CD4-positive, alpha-beta memory T cell (primary cell): ENCODE data around the gene UBAP2L. TPM values are rescaled to one million over a fixed set of nuclear protein-coding genes. Genes with fewer than 3 reads are reported as not detected.

Experiments
- CTCF ChIA-PET: fragments of 350-600 bp; sonication (Branson Sonifier 250); formaldehyde crosslinking; loops from one replicate; lab custom pipeline; 2021; ENCODE audit warnings: inconsistent platforms; ENCODE audit not compliant: partially characterized antibody; lab: Charles Lee
- POLR2A ChIA-PET: fragments of 350-600 bp; sonication (Branson Sonifier 250); formaldehyde crosslinking; loops from one replicate; lab custom pipeline; 2021; ENCODE audit not compliant: partially characterized antibody; lab: Charles Lee
- DNase-seq, 5 donors: peaks; one replicate each; pipeline versions ENCODE4 v3.0.0 to v3.0.0-alpha.2; 2020 to 2022; ENCODE audit warnings: mixed read lengths in 1 of 5
- H3K27ac ChIP-seq: one replicate; pipeline ENCODE4 v1.7.0; 2013; ENCODE audit warnings: low read depth, low read length
- H3K27me3 ChIP-seq: 2 replicates; pipeline ENCODE4 v1.7.0; 2013; ENCODE audit warnings: mild to moderate bottlenecking, low read length, moderate library complexity; ENCODE audit not compliant: insufficient read depth
- H3K36me3 ChIP-seq: 2 replicates; pipeline ENCODE4 v1.7.0; 2013; ENCODE audit warnings: mild to moderate bottlenecking, low read length, moderate library complexity; ENCODE audit not compliant: insufficient read depth
- H3K4me1 ChIP-seq: 2 replicates; pipeline ENCODE4 v1.7.0; 2013; ENCODE audit warnings: mild to moderate bottlenecking, low read length, moderate library complexity; ENCODE audit not compliant: insufficient read depth
- H3K4me3 ChIP-seq, 2 donors: one replicate each; pipeline ENCODE4 v1.7.0; 2013; ENCODE audit warnings: low read length in 2 of 2, mild to moderate bottlenecking in 1 of 2
- H3K9me3 ChIP-seq, 2 donors: one replicate each; pipeline ENCODE4 v1.7.0; 2013; ENCODE audit warnings: low read length in 2 of 2, control low read depth in 1 of 2; ENCODE audit not compliant: control insufficient read depth in 1 of 2
- H3K27ac Mint-ChIP-seq, 7 donors: one replicate each; pipeline ENCODE4 v1.8.0; 2020 to 2021; ENCODE audit warnings: mixed read lengths in 7 of 7, mild to moderate bottlenecking in 6 of 7, inconsistent platforms in 3 of 7, moderate library complexity in 3 of 7
- H3K27me3 Mint-ChIP-seq, 2 donors: one replicate each; pipeline ENCODE4 v1.8.0; 2020 to 2021; ENCODE audit warnings: mixed read lengths in 2 of 2
- H3K36me3 Mint-ChIP-seq, 2 donors: one replicate each; pipeline ENCODE4 v1.8.0; 2020 to 2021; ENCODE audit warnings: mixed read lengths in 2 of 2, inconsistent platforms in 1 of 2, mild to moderate bottlenecking in 1 of 2
- H3K4me1 Mint-ChIP-seq, 4 donors: one replicate each; pipeline ENCODE4 v1.8.0; 2020 to 2021; ENCODE audit warnings: mixed read lengths in 4 of 4, mild to moderate bottlenecking in 1 of 4
- H3K4me3 Mint-ChIP-seq, 8 donors: one replicate each; pipeline ENCODE4 v1.8.0; 2020 to 2021; ENCODE audit warnings: mixed read lengths in 8 of 8, mild to moderate bottlenecking in 7 of 8, moderate library complexity in 6 of 8, inconsistent platforms in 3 of 8
- H3K9me3 Mint-ChIP-seq, 8 donors: one replicate each; pipeline ENCODE4 v1.8.0; 2020 to 2021; ENCODE audit warnings: mixed read lengths in 8 of 8, mild to moderate bottlenecking in 5 of 8, inconsistent platforms in 3 of 8, moderate library complexity in 1 of 8
- intact Hi-C: fragments of 100-400 bp; cut with micrococcal nuclease; formaldehyde crosslinking; loops from one replicate; pipeline ENCODE4 v1.15.1; 2023
- polyA plus RNA-seq, 2 donors: library from polyadenylated mRNA; unstranded; fragments of 300-500 nt; fragmentation: Illumina TruSeq; gene quantifications; one replicate each; pipeline ENCODE4 v1.2.3, GENCODE V29; 2021
- total RNA-seq, 2 experiments: library from RNA; stranded (reverse); gene quantifications; one replicate each; pipeline ENCODE4 v1.2.3, GENCODE V29; 2021

UBAP2L gene
- total and polyA plus RNA-seq, 4 experiments from 2014 or later: 33.5 to 189 (median 127) TPM

DNA sequence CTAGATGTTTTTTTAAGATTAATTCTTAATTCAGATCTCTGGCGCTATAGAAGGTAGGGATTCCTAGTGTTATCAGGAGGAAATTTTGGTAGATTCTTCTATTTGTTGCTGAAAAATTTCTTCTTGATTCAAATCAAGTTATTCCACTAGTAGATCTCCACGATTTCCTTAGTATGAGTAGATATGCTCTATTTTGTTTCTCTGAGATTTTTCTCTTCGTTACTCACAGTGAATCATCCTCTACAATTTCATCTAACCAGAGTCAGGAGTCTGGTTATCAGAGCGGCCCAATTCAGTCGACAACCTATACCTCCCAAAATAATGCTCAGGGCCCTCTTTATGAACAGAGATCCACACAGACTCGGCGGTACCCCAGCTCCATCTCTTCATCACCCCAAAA, 32.9 kb downstream of the UBAP2L start:
- Histone ChIP-seq H3K36me3 (peaks cover 91% of the 10 kb centered on the region), H3K27me3 (no peaks in the 10 kb centered on the region), H3K9me3 (no peaks in the 10 kb centered on the region), H3K4me1 (no peaks in the 10 kb centered on the region), H3K4me3 (no peak overlapping the region), H3K27ac (no peak overlapping the region)
- Mint-ChIP-seq H3K36me3 (peaks cover 67 to 82% of the 10 kb centered on the region in 2 donors), H3K27me3 (no peaks in the 10 kb centered on the region), H3K27ac (peak overlapping the region in 3 of 7 donors; percentile 11 to 66 (median 31)), H3K9me3 (no peaks in the 10 kb centered on the region), H3K4me3 (no peak overlapping the region), H3K4me1 (no peaks in the 10 kb centered on the region)
- POLR2A ChIA-PET: no interaction called here
- intact Hi-C loops: no loop called here
- CTCF ChIA-PET: no interaction called here
- no peak for DNase-seq

DNA sequence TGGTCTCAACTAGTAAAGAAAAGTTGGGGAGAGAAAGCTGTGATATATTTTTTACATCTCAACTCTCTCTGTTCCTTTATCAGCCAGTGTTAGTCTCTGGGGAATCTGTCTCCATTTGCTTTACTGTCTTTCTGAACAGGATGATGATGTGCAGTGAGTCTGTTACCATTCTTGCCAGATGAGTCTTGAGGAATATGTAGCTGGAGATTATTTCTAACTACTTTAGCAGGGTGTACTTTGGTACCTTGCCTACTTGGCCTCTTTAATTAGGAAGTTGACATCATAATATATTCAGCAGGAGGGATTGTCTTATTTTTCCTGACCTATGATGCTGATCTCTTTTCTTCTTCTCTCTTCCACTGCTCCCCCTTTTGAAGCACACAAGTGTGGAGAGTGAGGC, 35.9 kb downstream of the UBAP2L start:
- no peaks in the 10 kb centered on the region for H3K4me1 ChIP-seq
- intact Hi-C loops: no loop called here
- H3K27ac ChIP-seq: no peak overlapping the region
- peaks cover 0 to 1% (median 0%) of the 10 kb centered on the region in 4 donors for H3K4me1 Mint-ChIP-seq
- no peaks in the 10 kb centered on the region for H3K27me3 Mint-ChIP-seq
- DNase-seq: no peak
- no peak overlapping the region for H3K4me3 Mint-ChIP-seq
- POLR2A ChIA-PET: interaction anchor here (1.9 kb wide), 1 partner anchor 15 kb away, joined by 7 read pairs; no protein-coding TSS in a partner anchor
- H3K9me3 Mint-ChIP-seq: no peaks in the 10 kb centered on the region
- no peaks in the 10 kb centered on the region for H3K27me3 ChIP-seq
- H3K4me3 ChIP-seq: no peak overlapping the region
- peaks cover 89% of the 10 kb centered on the region for H3K36me3 ChIP-seq
- no peaks in the 10 kb centered on the region for H3K9me3 ChIP-seq
- H3K27ac Mint-ChIP-seq: peak overlapping the region in 4 of 7 donors; percentile 26 to 83 (median 68)
- H3K36me3 Mint-ChIP-seq: peaks cover 66 to 86% of the 10 kb centered on the region in 2 donors
- CTCF ChIA-PET: interaction anchor here (1.3 to 1.6 kb wide), 2 partner anchors 12 to 57 kb away, joined by 3 read pairs; no protein-coding TSS in a partner anchor

DNA sequence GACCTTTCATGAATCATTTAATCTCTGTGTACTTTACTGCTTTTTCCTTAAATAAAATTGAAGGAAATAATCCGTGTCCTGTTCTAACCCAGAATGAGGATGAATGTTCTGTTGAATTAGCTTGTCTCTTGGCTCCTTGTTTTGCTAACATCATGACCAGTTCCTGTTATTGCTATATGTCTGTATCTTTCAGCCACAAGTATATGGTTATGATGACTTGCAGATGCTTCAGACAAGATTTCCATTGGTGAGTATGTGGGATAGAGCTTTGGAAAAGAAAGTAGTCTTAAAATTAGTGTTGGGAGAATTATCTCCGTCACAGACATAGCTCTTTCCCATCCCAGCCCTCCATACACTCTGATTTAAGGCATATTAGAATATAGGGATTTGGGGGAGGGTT, 38.0 kb downstream of the UBAP2L start:
- Histone ChIP-seq H3K27me3 (no peaks in the 10 kb centered on the region), H3K4me3 (no peak overlapping the region), H3K4me1 (peaks cover under 1% of the 10 kb centered on the region), H3K9me3 (no peaks in the 10 kb centered on the region), H3K36me3 (peaks cover 97% of the 10 kb centered on the region), H3K27ac (no peak overlapping the region)
- H3K4me3 Mint-ChIP-seq: no peak overlapping the region
- no peak for DNase-seq
- H3K4me1 Mint-ChIP-seq: peaks cover 6 to 14% (median 6%) of the 10 kb centered on the region in 4 donors
- H3K27ac Mint-ChIP-seq: peak overlapping the region in 3 of 7 donors; percentile 14 to 69 (median 37)
- no peaks in the 10 kb centered on the region for H3K27me3 Mint-ChIP-seq
- no peaks in the 10 kb centered on the region for H3K9me3 Mint-ChIP-seq
- CTCF ChIA-PET: interaction anchor here (0.6 to 1.3 kb wide), 3 partner anchors 10 to 76 kb away, joined by 3 to 4 read pairs (median 4); no protein-coding TSS in a partner anchor
- POLR2A ChIA-PET: interaction anchor here (0.6 to 1.1 kb wide), 3 partner anchors 13 to 599 kb away, joined by 3 to 4 read pairs (median 3); no protein-coding TSS in a partner anchor
- peaks cover 72 to 95% of the 10 kb centered on the region in 2 donors for H3K36me3 Mint-ChIP-seq
- intact Hi-C loops: no loop called here

DNA sequence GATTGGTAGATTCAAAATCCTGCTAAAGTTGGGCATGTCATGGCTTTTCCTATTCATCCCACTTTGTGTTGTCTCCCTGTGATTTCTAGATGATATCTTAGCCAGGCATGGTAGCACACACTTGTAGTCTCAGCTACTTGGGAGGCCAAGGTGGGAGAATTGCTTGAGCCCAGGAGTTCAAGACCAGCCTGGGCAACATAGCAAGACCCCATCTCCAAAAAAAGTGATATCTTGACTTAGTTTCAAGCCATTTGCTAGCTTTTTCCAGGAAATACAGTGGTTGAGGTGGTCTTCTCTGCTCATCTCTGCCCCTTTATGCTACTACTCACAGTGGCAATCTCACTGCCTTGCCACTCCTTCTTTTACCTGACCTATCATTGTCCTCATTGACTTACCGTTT, 39.4 kb downstream of the UBAP2L start:
- ChIA-PET CTCF (interaction anchor here (1.3 kb wide), 1 partner anchor 75 kb away, joined by 4 read pairs; no protein-coding TSS in a partner anchor), POLR2A (no interaction called here)
- Histone ChIP-seq H3K4me3 (no peak overlapping the region), H3K36me3 (peaks cover 90% of the 10 kb centered on the region), H3K4me1 (peaks cover 14% of the 10 kb centered on the region), H3K27me3 (no peaks in the 10 kb centered on the region), H3K27ac (no peak overlapping the region), H3K9me3 (no peaks in the 10 kb centered on the region)
- H3K27ac Mint-ChIP-seq: peak overlapping the region in 6 of 7 donors; percentile 19 to 76 (median 28)
- H3K9me3 Mint-ChIP-seq: no peaks in the 10 kb centered on the region
- H3K4me3 Mint-ChIP-seq: no peak overlapping the region
- peaks cover 18 to 28% (median 19%) of the 10 kb centered on the region in 4 donors for H3K4me1 Mint-ChIP-seq
- intact Hi-C loops: no loop called here
- no peaks in the 10 kb centered on the region for H3K27me3 Mint-ChIP-seq
- DNase-seq: no peak
- H3K36me3 Mint-ChIP-seq: peaks cover 59 to 88% of the 10 kb centered on the region in 2 donors

DNA sequence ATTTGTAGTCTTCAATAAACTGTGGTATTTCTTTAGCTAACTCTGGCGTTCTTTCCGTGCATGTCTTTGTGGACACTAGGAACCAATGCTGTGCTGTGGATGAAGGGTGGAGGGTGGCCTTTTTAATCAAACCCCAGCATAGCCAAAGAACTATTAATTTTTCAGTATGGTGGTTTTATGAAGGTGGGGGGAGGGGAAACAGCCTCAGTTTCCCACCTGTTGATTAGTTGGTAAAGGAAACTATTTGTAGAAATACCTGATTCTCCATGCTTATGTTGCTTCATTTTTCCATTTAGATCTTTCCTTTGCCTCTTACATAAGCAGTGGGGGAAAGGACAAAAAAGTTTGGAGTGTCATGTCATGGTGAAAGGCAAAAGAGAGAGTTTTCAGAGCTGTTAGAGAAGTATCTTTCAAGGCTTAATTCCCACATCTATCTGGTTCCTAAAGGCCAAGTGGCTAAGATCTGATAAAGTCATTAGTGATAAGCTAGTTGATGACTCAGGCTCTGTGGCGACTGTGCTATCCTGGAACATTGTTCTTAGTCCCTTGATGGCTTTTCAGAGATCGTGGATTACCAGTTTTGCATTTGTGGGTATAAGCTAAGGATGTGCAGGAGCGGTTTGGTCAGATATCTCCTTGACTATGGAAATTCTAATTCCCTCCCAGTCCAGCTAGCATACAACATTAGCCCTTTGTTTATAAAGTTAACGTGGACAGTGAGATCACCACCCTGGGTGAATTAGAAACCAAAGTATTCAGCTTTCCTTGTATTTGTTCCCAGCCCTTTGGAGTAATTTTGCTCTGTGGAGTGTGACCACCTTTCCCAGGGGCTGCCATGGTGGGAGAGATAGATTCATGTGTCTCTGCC, 42.9 kb downstream of the UBAP2L start:
- H3K9me3 Mint-ChIP-seq: no peaks in the 10 kb centered on the region
- POLR2A ChIA-PET: interaction anchor here (0.7 to 1.0 kb wide), 3 partner anchors 69 to 88 kb away, joined by 3 read pairs; no protein-coding TSS in a partner anchor
- Histone ChIP-seq H3K36me3 (peaks cover 58% of the 10 kb centered on the region), H3K27me3 (no peaks in the 10 kb centered on the region), H3K4me3 (no peak overlapping the region), H3K9me3 (no peaks in the 10 kb centered on the region), H3K4me1 (peaks cover 30% of the 10 kb centered on the region), H3K27ac (no peak overlapping the region)
- peaks cover 25 to 40% (median 34%) of the 10 kb centered on the region in 4 donors for H3K4me1 Mint-ChIP-seq
- H3K27ac Mint-ChIP-seq: peak overlapping the region; percentile 59 to 91 (median 87)
- H3K36me3 Mint-ChIP-seq: peaks cover 28 to 59% of the 10 kb centered on the region in 2 donors
- H3K27me3 Mint-ChIP-seq: no peaks in the 10 kb centered on the region
- DNase-seq: no peak
- no peak overlapping the region for H3K4me3 Mint-ChIP-seq
- CTCF ChIA-PET: interaction anchor here (0.9 to 2.5 kb wide), 6 partner anchors 8 to 90 kb away, joined by 3 to 12 read pairs (median 6); no protein-coding TSS in a partner anchor
- intact Hi-C loops: no loop called here

DNA sequence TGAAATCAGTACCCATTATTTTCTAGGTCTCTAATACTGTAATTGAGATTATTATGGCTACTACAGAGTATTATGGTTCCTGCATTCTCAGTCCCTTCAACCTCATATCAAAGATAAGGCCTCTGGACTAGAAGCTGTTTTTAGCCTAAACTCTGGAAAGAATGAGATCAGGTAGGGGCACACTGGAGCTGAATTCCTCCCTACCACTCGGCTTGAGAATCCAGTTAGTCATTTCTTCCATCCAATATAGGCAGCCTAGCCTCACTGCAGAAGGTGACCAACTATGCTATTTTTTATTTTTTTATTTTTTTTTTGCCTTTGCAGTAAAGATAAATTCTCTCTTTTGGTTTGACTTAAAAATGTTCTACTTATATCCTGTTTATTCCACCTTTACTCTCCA, 43.7 kb downstream of the UBAP2L start:
- H3K36me3 ChIP-seq: peaks cover 60% of the 10 kb centered on the region
- Mint-ChIP-seq H3K36me3 (peaks cover 30 to 60% of the 10 kb centered on the region in 2 donors), H3K27me3 (no peaks in the 10 kb centered on the region), H3K4me3 (peak overlapping the region in 2 of 8 donors; percentile 18 to 41), H3K9me3 (no peaks in the 10 kb centered on the region), H3K27ac (peak overlapping the region; percentile 73 to 94 (median 90)), H3K4me1 (peaks cover 25 to 40% (median 34%) of the 10 kb centered on the region in 4 donors)
- POLR2A ChIA-PET: interaction anchor here (1.0 to 1.3 kb wide), 3 partner anchors 65 to 87 kb away, joined by 3 read pairs; no protein-coding TSS in a partner anchor
- intact Hi-C loops: no loop called here
- H3K4me1 ChIP-seq: peaks cover 30% of the 10 kb centered on the region
- H3K4me3 ChIP-seq: no peak overlapping the region
- no peaks in the 10 kb centered on the region for H3K9me3 ChIP-seq
- H3K27ac ChIP-seq: peak overlapping the region; percentile 64
- no peak for DNase-seq
- no peaks in the 10 kb centered on the region for H3K27me3 ChIP-seq
- CTCF ChIA-PET: interaction anchor here (1.1 to 2.5 kb wide), 4 partner anchors 65 to 90 kb away, joined by 3 to 12 read pairs (median 6); no protein-coding TSS in a partner anchor
